ENCODE results near the gene WDR6.

The WDR6 gene

DNA sequence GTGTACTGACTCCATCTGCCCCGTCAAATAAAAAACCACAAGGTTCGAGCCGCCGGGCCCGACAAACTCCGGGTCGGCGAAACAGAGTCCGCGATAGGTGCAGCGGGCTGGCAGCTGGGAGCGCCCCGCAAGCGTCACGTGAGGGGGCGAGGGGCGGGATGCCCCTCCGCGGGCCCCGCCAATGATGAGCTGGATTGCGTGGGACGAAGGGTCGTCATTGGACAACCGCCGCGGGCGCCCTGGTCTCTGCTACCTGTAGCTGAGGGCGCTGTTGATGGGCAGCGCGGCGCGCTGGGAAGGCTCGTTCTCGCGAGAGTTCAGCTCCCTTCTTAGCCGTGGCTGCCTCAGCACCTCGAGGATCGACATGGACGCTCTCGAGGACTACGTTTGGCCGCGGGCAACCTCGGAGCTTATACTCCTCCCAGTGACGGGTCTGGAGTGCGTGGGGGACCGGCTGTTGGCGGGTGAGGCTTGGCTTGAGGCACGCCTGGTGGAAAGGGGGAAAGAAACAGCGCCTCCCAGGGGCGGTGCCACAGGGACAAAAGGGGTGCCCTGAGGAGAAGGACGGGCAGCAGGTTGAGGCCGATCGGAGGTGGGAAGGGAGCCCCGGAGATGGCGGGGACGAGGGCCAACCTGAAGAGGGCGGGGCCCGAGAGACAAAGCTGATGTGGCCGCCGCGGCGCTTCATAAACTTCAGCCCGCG, at the start of gene WDR6:
WDR6 (plus strand) TSS at position 324 of the 703 bp plus-strand sequence; CDS start at position 365, 41 bp downstream.
- peak; percentile 89 for FAIRE-seq

GRCh38 chr3:48960841-48961413, 46.3 kb upstream of the WDR6 start:
- FAIRE-seq, result no peak

GRCh38 chr3:48962340-48962739, 44.9 kb upstream of the WDR6 start:
- no peak for FAIRE-seq

GRCh38 chr3:48962939-48963338, 44.3 kb upstream of the WDR6 start:
- FAIRE-seq, result no peak

GRCh38 chr3:48963591-48963990, 43.6 kb upstream of the WDR6 start:
- no peak for FAIRE-seq

DNA sequence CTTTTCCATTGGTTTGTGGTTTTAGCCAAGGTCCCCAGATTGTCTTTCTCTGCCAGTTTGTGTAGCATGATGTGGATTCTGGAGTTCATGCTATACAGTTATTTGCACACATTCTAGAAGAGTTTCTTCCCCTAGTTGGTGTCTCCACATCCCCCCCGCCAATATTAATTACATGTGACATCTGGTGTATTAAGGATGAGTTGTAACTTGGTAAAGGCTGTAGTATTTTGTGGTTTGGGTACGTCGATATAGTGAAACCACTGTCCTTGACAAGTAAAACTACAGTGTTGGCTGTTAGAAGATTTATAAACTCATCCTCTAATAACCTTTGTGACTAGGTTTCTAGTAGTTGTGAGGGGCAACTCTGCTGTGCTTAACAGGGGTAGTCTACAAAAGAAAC, 40.8 kb upstream of the WDR6 start:
- FAIRE-seq, result no peak

DNA sequence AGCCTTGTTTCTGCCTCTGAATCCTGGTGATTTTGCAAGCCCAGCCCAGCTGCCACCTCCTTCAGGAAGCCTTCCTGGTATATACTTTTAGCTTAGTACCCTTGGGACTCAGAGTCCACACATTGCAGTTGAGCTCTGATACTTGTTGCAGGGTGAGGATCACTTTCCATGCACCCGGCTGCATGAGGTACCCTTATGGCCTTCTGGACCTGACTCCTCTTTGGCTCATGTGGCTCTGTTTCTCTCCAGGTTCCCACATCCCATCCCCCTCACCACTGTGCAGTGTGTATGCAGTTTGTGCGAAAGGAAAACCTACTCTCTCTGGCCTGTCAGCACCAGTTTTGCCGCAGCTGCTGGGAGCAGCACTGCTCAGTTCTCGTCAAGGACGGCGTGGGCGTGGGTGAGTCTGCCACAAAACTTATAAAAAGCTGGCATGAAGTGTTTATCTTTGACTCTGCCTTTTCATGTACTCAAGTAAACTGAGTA, 40.3 kb upstream of the WDR6 start:
- no peak for FAIRE-seq

- no peak for FAIRE-seq
Observed at GRCh38 chr3:48970586-48970985, 36.6 kb upstream of the WDR6 start.

GRCh38 chr3:48974076-48974864, 32.9 kb upstream of the WDR6 start:
- FAIRE-seq, result no peak

- FAIRE-seq, result no peak
Observed at GRCh38 chr3:48979451-48979850, 27.7 kb upstream of the WDR6 start.

GRCh38 chr3:48980295-48980694, 26.9 kb upstream of the WDR6 start:
- FAIRE-seq, result no peak

DNA sequence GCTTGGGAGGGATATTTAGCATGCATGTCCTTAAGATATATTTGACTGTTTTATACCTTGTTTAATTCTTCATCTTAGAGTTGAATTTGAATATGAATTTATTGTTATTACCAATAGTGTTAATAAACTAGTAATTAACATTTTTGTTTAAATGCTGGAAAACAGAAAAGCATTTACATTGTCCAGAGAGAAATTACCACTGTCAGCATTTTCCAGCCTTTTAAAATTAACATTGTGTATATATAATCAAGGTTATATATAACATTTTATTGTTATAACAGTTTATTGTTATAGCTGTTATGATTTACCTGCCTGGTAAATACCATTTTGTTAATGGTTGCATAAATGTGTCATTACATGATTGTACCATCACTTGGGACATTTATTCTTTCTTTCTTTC, 25.2 kb upstream of the WDR6 start:
- peak; percentile 17 for FAIRE-seq

- FAIRE-seq, result no peak
Observed at GRCh38 chr3:48982686-48983085, 24.5 kb upstream of the WDR6 start.

DNA sequence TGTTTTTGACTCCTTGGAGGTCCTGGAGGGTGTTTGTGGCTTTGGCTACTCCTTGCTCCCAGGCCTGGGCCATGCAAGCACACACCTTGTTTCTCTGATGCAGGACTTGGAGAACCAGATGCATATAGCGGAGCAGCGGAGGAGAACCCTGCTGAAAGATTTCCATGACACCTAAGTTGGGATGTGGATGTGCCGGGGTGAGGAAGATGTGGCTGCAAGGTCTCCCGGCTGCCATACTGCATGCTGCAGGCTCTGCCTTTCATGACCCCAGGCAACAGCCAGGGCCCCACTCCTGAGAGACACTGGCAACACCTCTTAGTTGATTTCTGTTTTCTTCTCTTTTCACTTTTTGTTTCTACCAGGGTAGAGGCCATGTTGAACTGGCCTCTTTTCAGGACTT, 24.1 kb upstream of the WDR6 start:
- FAIRE-seq, result no peak

GRCh38 chr3:48984663-48985062, 22.5 kb upstream of the WDR6 start:
- no peak for FAIRE-seq

DNA sequence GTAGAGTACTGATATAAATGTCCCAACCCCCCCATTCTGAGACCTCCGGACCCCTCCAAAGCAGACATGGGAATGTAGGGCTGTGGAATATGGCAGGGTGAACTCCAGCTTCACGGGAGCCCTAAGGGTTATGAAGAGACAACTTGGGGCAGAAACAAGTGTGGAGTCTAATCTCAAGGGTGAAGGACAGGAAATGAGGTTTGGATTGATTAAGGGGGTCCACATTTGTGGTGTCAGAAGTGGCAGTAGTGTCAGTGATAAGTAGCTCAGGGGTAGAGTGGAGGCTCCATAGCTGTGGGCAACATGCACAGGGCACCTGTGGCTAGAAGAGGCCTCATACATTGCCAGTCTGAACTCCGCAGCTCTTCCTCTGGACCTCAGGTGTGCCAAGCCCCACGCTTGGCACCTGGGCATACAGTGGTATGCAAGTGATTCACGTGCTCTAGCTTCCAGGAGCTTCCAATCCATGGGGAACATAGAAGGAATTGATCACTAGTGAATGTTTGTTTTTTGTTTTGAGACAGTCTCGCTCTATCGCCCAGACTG, 21.3 kb upstream of the WDR6 start:
- no peak for FAIRE-seq

GRCh38 chr3:48989126-48989795, 17.9 kb upstream of the WDR6 start:
- no peak for FAIRE-seq

GRCh38 chr3:48989796-48990635, 17.2 kb upstream of the WDR6 start, which contains the start of gene P4HTM:
Gene P4HTM (plus strand): TSS chr3:48990241. CDS start chr3:48990257, 16 bp downstream.
- FAIRE-seq, result no peak

DNA sequence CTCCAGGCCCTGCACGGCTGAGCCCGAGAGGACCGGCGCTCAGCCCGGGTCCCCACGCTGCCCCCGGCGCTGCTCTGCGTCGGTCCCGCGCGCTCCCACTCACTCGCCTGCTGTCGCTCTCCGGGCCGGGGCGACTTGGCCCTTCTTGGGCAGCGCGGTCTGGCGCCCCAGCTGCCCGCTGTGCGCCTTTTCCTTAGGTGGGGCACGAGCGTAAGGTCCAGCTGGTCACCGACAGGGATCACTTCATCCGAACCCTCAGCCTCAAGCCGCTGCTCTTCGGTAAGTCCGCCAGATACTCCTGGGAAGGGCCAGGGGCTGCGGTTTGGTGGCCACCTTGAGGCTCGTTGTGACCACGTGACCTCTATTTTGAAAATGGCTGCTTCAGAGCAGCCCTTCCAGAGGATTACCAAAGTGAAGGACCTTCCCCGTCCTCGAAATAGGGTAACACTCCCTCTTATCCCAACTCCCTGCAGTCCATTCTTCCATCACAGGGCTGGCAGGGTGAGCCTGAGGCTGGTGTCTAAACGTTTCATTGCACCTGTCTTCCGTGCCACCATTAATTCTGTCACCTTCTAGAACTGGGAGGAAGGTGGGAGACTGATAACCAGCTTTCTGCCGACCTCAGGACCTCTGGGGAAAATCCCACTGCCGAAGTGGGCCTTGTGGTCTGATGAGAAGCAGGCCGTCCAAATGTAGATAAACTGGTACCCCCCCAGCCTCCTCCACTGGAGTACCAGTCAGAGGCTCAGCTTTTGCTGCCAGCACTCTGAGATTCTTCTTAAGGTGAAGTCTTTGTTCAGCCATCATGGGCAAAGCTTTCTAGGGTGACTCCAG, 16.3 kb upstream of the WDR6 start:
- no peak for FAIRE-seq

GRCh38 chr3:48991851-48992545, 15.2 kb upstream of the WDR6 start:
- FAIRE-seq, result no peak

Measured in islet of Langerhans (tissue), 1 donor.